A549 treated with AZD9567 at 1 μM for 4 hours (cell line): Measurements from ENCODE around the gene RPS21. TPM values are rescaled to one million over a fixed set of nuclear protein-coding genes. Genes with fewer than 3 reads are reported as not detected.

Experiments
- total RNA-seq: library from RNA; stranded (reverse); fragments of 200-300 nt; extraction: Qiagen RNA extraction; gene quantifications from 5 replicates; pipeline ENCODE4 v1.2.3, GENCODE V29; 2022; ENCODE audit not compliant: insufficient read depth

The RPS21 gene
- 1,967 to 3,050 TPM (median 2,844 TPM) in 5 replicates for total RNA-seq

GRCh38 chr20:62386383-62387218, at the start of gene RPS21:
Gene RPS21 (plus strand): TSS chr20:62387103. CDS start chr20:62387339, 236 bp downstream.

GRCh38 chr20:62367136-62367632, 19.7 kb upstream of the RPS21 start, which contains the start of gene LAMA5:
Gene LAMA5 (minus strand): TSS chr20:62367312. CDS start chr20:62367245, 67 bp downstream.

GRCh38 chr20:62407221-62407992, 20.5 kb downstream of the RPS21 start, which contains the start of gene CABLES2:
Gene CABLES2 (minus strand): TSS chr20:62407285. CDS start chr20:62407276, 9 bp downstream.

GRCh38 chr20:62427172-62428001, 40.5 kb downstream of the RPS21 start, which contains the start of gene RBBP8NL:
Gene RBBP8NL (minus strand): TSS chr20:62427539. CDS start chr20:62419647, 7,892 bp downstream.

Other genes with a start within 250 kb of the RPS21 start
- 473 to 589 TPM (median 565 TPM) in 5 replicates for gene PSMA7, start 243.7 kb upstream of the RPS21 start, total RNA-seq
- 9.6 to 13.5 TPM (median 11.1 TPM) in 5 replicates for gene SS18L1, start 243.3 kb upstream of the RPS21 start, total RNA-seq
- 20.2 to 41.4 TPM (median 39.6 TPM) in 5 replicates for gene MTG2, start 204.1 kb upstream of the RPS21 start, total RNA-seq
- 0.05 to 0.06 TPM in 2 of 5 replicates, not detected in the others for gene HRH3, start 166.8 kb upstream of the RPS21 start, total RNA-seq
- 16.8 to 21.9 TPM (median 20.4 TPM) in 5 replicates for gene OSBPL2, start 148.6 kb upstream of the RPS21 start, total RNA-seq
- gene ADRM1, start 84.1 kb upstream of the RPS21 start, total RNA-seq: 156 to 196 TPM (median 192 TPM) in 5 replicates
- 190 to 476 TPM (median 435 TPM) in 5 replicates for gene LAMA5, start 19.8 kb upstream of the RPS21 start, total RNA-seq
- 3.9 to 5.9 TPM (median 5.5 TPM) in 5 replicates for gene CABLES2, start 20.2 kb downstream of the RPS21 start, total RNA-seq
- 0.45 to 0.74 TPM (median 0.61 TPM) in 4 of 5 replicates, not detected in the other for gene RBBP8NL, start 40.4 kb downstream of the RPS21 start, total RNA-seq
- gene GATA5, start 88.9 kb downstream of the RPS21 start, total RNA-seq: 0.67 to 2.3 TPM (median 0.77 TPM) in 5 replicates